ENCODE data around the gene CLEC16A.

- TF ChIP-seq CTCF (IDR thresholded peaks at IDR 0.05): no peak
- no peak for TF ChIP-seq EZH2 (IDR thresholded peaks at IDR 0.05)
- TF ChIP-seq EZH2phosphoT487 (IDR thresholded peaks at IDR 0.05): no peak
Measured at GRCh38 chr16:11009027-11009755, 64.8 kb downstream of the CLEC16A start.
